ENCODE results near the gene MTFP1. TPM values are rescaled to one million over a fixed set of nuclear protein-coding genes. Genes with fewer than 3 reads are reported as not detected.
"Not testable (repeated sequence)": the region's sequence is repeated elsewhere in the genome, so short reads cannot be mapped to it uniquely, and the experiment has no call there.

MTFP1 gene
- polyA plus RNA-seq, 10 donors = 4.1 to 8.5 (median 5.6) TPM

DNA sequence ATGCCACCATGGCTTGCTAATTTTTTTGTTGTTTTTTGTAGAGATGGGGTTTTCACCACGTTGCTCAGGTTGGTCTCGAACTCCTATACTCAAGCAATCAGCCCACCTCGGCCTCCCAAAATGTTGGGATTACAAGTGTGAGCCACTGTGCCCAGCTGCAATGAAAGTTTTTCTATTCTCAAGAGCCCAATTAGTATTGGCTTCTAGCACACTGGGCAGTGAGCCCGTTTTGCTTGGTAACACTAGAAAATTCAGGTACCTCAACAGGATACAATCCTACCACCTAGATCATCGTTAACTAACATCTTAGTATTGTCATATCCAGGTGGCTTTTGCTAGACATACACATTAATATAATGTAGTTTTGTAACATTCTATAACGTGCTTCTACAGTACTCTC is 27.3 kb downstream of the MTFP1 start:
- DNase-seq = no peak

DNA sequence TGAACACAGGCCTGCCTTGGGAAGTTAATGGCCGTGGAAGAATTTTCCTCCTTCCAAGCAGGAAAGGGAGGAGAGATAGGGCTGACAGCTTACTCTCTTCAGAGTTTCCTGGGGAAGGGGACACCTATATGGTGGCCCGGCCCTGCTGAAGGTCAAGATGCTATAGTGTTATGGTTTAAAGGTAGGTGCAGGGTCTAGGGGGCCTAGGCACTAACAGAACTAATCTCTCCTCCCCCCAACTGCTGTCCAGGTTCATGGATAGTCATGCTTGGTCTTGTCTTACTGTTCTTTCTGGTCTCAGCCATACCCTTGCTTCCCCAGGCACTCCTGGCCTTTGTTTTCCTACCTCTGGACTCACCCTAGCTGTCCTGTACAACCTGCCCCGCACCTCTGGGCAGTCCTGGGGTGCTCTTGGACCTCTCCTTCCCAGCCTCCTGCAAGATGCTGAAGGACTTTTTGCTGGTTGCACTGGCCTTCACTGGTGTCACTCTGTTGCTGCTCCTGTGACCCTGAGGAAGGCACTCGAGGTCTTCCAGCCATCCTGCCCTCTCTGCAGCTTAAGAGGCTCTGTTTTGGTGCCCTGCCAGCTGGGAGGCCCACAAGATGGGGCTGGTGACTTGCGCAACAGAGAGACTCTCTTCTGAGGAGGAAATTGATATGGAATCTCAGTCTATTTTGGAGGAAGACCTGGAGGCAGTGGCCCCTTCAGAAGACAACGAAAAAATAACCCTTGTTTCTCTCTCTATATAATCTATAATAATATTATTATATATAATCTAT is 28.4 kb downstream of the MTFP1 start:
- peak in 1 of 3 donors; percentile 21 for DNase-seq

DNA sequence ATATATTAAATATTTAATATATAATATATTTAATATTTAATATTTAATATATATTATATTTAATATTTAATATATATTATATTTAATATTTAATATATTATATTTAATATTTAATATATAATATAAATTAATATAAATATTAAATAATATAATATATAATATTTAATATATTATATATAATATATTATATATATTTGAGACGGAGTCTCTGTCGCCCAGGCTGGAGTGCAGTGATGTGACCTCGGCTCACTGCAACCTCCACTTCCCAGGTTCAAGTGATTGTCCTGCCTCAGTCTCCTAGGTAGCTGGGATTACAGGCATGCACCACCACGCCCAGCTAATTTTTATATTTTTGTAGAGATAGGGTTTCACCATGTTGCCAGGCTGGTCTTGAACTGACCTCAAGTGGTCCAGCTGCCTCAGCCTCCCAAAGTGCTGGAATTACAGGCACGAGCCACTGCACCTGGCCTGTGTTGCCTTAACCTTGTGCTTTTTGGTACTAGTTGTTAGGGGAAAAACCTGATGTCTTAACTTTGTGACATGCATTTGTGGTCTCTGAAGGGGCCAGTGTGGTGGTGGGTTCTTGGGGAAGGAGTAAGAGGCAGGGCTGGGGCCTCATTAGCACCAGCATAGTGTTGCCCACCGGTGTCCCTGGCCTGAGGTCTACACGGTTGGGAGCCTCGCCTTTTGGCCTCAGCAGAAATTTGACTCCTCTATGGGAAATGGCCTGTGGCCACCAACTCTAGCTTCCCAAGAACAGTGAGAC is 29.7 kb downstream of the MTFP1 start:
- no peak for DNase-seq

DNA sequence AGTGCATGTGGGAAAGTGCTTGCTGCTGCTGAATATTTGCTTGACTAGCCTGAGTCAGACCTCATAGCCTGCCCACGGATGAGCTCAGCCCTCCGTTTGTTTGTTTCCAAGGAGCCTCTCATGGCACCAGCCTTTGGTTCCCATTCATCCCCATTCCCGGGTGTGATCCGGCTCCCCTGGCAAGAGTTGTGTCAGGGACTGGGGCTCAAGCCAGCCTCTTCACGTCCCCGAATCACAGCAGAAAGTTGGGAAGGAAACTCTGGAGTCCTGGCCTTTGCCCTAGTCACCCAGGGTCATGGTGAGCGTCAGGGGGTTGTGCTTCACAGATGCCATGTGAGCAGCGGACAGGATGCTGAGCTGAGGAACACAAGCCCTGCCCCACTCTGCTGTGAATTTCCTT is 32.4 kb downstream of the MTFP1 start:
- DNase-seq = no peak

DNA sequence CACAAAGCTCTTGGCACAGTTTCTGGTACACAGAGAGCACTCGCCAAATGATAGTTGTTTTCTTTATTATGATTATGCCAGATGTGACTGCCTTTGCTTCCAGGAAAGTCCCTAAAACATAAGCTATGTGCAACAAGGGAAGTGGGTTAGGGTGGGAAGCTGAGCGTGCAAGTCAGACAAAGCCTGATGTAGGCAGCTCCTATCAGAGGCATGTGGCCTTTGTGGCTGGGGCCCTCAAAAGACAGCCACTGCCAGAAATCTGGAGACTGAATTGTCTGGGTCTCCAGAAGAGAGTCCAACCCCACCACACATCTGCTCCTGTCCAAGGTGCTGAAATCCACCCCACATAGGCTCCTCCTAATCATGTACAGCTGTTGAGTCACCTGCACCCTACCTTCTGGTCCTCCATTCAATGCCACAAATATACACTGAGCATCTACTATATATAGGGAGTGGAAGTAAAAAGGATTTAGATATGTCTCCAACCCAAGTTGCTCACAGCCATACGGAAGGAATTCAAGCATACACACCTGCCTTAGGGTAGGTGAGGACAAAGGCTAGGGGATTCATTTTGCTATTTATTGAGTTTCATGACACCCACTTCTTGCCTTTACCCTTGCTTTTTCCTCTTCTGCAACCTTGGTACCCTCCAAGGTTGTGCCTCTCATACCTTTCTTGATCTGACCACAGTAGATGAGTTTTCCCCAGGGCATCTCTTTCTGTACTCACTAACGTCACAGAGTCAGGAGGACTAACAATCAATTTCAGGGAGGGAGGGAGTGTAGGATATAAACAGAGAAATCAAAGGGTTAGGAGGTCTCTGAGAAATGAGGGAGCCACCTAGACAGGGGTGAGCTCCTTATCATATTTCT is 33.8 kb downstream of the MTFP1 start:
- DNase-seq = peak in 1 of 3 donors; percentile 34

DNA sequence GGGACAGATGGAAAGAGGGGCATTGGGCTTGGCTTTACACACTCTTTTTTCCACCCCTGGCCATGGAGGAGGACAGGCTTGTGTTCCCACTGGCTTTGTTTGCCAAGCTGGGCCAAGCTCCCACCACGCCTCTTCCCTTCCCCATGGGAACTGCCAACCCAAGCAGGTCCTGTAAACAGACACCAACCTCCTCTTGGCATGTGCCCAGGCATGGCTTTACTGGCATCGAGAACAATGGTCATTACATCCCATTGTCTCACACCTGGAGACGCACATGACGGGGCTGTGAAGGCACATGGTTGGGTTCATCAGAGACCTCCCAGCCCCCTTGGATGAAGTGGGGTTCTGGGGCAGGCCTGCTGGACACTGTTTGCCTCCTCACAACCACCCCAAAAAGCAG is 34.6 kb downstream of the MTFP1 start:
- no peak for DNase-seq

DNA sequence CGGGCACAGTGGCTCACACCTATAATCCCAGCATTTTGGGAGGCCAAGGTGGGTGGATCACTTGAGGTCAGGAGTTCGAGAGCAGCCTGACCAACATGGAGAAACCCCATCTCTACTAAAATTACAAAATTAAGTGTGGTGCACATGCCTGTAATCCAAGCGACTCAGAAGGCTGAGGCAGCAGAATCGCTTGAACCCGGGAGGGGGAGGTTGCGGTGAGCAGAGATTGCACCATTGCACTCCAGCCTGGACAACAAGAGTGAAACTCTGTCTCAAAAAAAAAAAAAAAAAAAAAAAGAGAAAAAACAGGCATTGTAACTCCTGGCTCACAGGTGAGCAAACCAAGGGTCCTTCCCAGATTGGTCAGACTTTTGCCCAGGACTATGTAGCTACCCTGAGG is 35.0 kb downstream of the MTFP1 start:
- DNase-seq = not testable (repeated sequence)

DNA sequence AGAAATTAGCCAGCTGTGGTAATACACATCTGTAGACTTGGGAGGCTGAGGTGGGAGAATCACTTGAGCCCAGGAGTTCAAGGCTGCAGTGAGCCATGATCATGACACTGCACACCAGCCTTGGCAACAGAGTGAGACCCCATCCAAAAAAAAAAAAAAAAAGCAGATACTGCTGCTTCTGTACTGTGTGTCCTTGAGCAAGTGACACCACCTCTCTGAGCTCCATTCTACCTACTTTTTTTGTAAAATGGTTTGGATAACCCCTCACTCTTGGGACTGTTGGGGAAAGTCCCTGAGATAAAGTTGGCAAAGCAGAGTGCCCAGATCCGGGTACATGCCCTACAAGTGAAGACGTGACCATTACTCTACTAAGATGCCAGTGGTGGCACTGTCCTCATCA is 43.6 kb downstream of the MTFP1 start:
- no peak for DNase-seq

DNA sequence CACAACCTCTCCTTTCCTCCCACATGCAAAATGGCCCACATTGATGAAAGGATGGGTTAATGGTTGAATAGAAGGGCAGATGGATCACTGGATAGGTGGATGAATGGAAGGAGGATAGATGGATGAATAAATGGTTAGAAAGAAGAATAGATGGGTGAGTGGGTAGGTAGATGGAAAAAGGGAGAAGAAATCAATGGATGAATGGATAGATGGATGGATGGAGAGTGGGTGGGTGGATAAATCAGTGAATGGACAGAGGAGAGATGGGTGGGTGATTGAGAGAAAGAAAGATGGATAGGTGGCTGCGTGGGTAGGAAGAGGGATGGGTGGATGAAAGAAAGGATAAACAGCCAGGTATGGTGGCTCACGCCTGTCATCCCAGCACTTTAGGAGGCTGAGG is 45.1 kb downstream of the MTFP1 start:
- no peak for DNase-seq

DNA sequence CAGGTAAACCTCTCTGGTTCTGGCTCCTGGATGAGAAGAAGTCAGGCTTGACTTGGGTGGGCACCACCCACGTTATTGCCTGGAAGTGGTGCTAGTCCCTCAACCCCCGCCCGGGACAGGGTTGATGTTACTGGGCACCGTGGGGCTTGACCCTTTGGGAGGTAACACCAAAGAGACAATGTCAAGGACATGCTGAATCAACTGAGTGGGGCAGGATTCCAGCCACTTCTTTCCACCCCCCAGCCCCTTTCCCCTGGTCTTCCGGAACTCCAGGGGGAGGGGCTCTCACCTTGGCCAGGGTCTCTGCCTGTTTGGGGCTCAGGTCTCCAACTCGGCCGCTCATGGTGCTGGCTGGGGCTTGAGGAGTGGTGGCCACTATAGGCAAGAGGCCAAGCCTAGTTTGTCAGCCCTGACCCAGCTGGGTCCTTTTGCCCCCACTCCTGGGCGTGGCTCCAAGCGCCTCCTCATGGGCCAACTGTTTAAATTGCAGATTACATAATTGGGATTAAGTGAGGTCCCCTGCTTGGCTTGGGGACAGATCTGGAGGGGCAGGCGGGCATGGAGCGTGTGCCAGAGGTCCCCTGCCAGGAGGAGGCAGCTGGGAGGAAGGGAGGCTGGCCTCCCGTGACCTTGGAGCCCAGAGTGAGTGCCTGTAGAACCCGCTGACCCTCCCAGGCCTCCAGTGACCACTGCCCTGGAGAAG is 46.2 kb downstream of the MTFP1 start, which contains the start of gene SEC14L3:
Gene SEC14L3, minus strand, starts transcription at position 402 of the 703 bp plus-strand sequence. Its CDS starts 59 bp downstream, at position 343.
- no peak for DNase-seq

DNA sequence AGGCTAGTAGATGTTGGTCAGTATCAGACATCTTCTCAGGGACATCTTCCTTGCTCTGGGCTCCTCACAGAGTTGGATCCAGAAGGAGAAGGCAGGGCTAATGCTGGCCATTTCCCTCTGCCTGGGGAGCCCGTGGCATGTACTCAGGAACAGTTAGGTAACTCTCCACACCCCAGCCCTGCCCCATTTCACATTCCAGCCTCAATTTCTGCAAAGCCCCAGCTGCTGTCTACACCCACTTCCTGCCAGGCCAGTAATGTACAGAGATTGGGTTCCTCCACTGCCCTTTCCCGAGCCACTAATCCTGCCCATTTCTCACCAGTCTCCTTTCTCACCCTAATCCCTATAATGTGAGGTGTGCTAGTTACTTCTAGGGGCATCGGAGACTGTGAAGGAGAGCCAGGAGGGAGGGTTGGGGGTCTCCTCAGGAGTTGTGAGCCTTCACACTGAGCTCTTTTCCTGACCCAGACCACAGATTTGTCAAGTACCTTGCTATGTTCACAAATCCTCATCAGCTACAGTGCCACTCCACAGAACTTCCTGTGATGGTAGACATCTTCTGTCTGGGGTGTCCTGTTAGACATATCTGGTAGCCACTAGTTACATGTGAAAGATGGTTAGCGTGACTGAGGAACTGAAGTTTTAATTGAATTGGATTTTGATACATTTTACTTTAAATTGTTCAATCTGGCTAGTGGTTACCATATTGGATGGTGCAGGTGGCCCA is 47.6 kb downstream of the MTFP1 start:
- no peak for DNase-seq

DNA sequence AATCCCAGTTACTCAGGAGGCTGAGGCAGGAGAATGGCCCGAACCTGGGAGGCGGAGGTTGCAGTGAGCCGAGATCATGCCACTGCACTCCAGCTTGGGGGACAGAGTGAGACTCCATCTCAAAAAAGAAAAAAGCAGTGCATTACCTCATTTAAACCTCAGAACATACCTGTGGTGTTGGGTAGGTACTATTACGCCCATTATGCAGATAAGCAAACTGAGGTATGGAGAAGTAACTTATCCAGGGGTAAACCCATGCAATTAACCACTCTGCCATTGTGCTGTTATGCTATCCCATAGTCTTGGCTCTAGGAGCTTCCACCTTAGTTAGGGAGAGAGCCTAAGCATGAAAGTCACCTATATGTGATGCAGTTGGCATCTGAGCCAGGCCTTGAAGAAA is 48.6 kb downstream of the MTFP1 start:
- no peak for DNase-seq

DNA sequence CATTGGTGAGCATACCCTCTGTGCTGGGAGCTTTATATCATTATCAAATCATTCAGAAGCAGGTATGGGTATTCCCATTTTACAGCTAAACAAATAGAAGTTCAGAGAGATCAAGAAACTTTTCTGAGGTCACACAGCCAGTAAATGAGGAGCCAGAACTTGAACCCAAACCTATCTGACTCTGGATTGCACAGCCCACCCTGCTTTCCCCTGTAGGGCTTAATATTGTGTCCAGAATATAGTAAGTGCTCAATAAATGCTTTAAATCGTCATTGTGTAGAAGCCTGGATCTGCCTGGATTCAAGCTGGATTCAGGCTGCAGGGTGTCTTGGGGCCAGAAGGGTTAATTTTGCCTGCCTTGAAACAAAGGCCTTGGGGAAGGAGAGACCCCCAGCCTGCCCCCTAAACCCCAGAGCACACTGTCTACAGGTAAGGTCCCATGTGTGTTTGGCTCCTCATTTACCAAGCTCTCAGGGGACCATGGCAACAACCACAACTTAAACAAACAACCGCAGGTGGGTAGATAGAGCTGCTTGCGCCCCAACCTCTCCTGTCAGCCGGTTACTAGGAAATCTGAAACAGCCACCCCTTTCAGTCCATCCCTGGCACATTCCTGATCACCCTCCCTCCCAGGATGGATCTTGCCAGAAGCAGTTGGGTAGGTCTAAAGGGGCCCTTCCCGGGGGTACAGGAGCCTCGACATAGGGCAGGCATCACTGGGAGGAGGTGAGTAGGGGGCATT is 49.3 kb downstream of the MTFP1 start:
- DNase-seq = no peak

Other genes with a start within 250 kb of the MTFP1 start
- gene LIF, start 179.0 kb upstream of the MTFP1 start, polyA plus RNA-seq (ENCODE audit: insufficient read length in 10 of 10) = 1 to 10 TPM in 3 of 10 donors, under 1 TPM in 7; 0.62 to 1.5 (median 0.80) TPM
- under 1 TPM; 0.17 to 0.43 (median 0.29) TPM for gene OSM, start 158.9 kb upstream of the MTFP1 start, polyA plus RNA-seq (ENCODE audit: insufficient read length in 10 of 10)
- gene CASTOR1, start 136.3 kb upstream of the MTFP1 start, polyA plus RNA-seq (ENCODE audit: insufficient read length in 10 of 10) = 1 to 10 TPM; 2.1 to 6.3 (median 3.8) TPM
- 1 to 10 TPM; 5.0 to 9.5 (median 7.0) TPM for gene TBC1D10A, start 98.8 kb upstream of the MTFP1 start, polyA plus RNA-seq (ENCODE audit: insufficient read length in 10 of 10)
- 10 to 100 TPM; 63.8 to 95.9 (median 73.0) TPM for gene SF3A1, start 68.9 kb upstream of the MTFP1 start, polyA plus RNA-seq (ENCODE audit: insufficient read length in 10 of 10)
- gene CCDC157, start 68.8 kb upstream of the MTFP1 start, polyA plus RNA-seq (ENCODE audit: insufficient read length in 10 of 10) = 1 to 10 TPM in 8 of 10 donors, under 1 TPM in 2; 0.80 to 1.9 (median 1.3) TPM
- gene RNF215, start 38.4 kb upstream of the MTFP1 start, polyA plus RNA-seq (ENCODE audit: insufficient read length in 10 of 10) = 10 to 100 TPM in 9 of 10 donors, 1 to 10 TPM in 1; 8.8 to 15.6 (median 11.1) TPM
- gene SEC14L2, start 28.8 kb upstream of the MTFP1 start, polyA plus RNA-seq (ENCODE audit: insufficient read length in 10 of 10) = 1 to 10 TPM; 1.2 to 2.8 (median 2.0) TPM
- gene SEC14L3, start 46.2 kb downstream of the MTFP1 start, polyA plus RNA-seq (ENCODE audit: insufficient read length in 10 of 10) = under 1 TPM in 2 of 10 donors, not detected in 8; 0.08 to 0.10 TPM
- gene SEC14L4, start 79.9 kb downstream of the MTFP1 start, polyA plus RNA-seq (ENCODE audit: insufficient read length in 10 of 10) = under 1 TPM in 9 of 10 donors, not detected in 1; 0.08 to 0.29 (median 0.18) TPM
- gene SEC14L6, start 121.0 kb downstream of the MTFP1 start, polyA plus RNA-seq (ENCODE audit: insufficient read length in 10 of 10) = under 1 TPM; 0.18 to 0.94 (median 0.26) TPM
- gene GAL3ST1, start 148.9 kb downstream of the MTFP1 start, polyA plus RNA-seq (ENCODE audit: insufficient read length in 10 of 10) = 1 to 10 TPM; 3.1 to 7.6 (median 6.4) TPM
- 10 to 100 TPM; 36.7 to 53.4 (median 45.2) TPM for gene PES1, start 166.1 kb downstream of the MTFP1 start, polyA plus RNA-seq (ENCODE audit: insufficient read length in 10 of 10)
- gene TCN2, start 181.4 kb downstream of the MTFP1 start, polyA plus RNA-seq (ENCODE audit: insufficient read length in 10 of 10) = 10 to 100 TPM in 5 of 10 donors, 1 to 10 TPM in 5; 5.5 to 14.2 (median 9.9) TPM
- gene SLC35E4, start 210.0 kb downstream of the MTFP1 start, polyA plus RNA-seq (ENCODE audit: insufficient read length in 10 of 10) = 1 to 10 TPM; 1.8 to 3.1 (median 2.4) TPM
- 1 to 10 TPM; 3.0 to 6.4 (median 3.5) TPM for gene DUSP18, start 242.1 kb downstream of the MTFP1 start, polyA plus RNA-seq (ENCODE audit: insufficient read length in 10 of 10)

Data from muscle of back (tissue), 11 donors.